Mucosa of gallbladder (tissue), 1 donor: ENCODE measurements around the gene SLC12A5. TPM values are rescaled to one million over a fixed set of nuclear protein-coding genes. Genes with fewer than 3 reads are reported as not detected.
A peak's percentile ranks its signal among the peaks of the same experiment; 100 is the strongest.

Source experiments
- DNase-seq: peaks from one replicate; pipeline ENCODE4 v3.0.0-alpha.2; 2020; ENCODE audit warnings: low spot score
- total RNA-seq: library from RNA; stranded (reverse); gene quantifications from one replicate; pipeline ENCODE4 v1.2.1, GENCODE V29; 2021
- donor health status: DM: no; HTN: no; CAD: no.

SLC12A5 gene
- total RNA-seq, 1 donor from 2014 or later: 0.32 TPM

- DNase-seq: no peak
These were observed 25.6 kb downstream of the SLC12A5 start for GRCh38 chr20:46054606-46055005.

DNA sequence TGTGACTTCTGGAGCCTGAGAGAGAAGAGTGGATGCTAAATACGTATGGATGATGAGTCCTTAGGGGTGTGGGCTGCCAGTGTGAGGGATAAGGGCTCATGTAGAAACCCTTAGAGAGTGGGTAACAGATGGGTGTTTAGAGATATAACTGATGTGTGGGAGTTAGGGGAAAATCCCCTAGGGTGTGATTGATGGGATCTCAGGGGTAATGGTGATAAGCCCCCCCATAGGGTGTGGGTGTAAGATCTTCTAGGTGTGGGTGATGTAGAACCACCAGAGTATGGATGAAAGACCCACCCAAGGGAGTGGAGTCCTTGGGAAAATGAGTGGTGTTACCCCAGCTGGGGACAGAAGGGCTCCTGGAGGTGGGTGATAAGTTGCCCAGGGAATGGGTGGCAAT is 26.3 kb downstream of the SLC12A5 start:
- no peak for DNase-seq

- no peak for DNase-seq
These were observed 27.2 kb downstream of the SLC12A5 start for GRCh38 chr20:46056027-46056833.

GRCh38 chr20:46056970-46057855 is 28.2 kb downstream of the SLC12A5 start:
- DNase-seq: peak; percentile 50

- peak; percentile 20 for DNase-seq
These were observed 29.0 kb downstream of the SLC12A5 start for GRCh38 chr20:46057856-46058598.

DNA sequence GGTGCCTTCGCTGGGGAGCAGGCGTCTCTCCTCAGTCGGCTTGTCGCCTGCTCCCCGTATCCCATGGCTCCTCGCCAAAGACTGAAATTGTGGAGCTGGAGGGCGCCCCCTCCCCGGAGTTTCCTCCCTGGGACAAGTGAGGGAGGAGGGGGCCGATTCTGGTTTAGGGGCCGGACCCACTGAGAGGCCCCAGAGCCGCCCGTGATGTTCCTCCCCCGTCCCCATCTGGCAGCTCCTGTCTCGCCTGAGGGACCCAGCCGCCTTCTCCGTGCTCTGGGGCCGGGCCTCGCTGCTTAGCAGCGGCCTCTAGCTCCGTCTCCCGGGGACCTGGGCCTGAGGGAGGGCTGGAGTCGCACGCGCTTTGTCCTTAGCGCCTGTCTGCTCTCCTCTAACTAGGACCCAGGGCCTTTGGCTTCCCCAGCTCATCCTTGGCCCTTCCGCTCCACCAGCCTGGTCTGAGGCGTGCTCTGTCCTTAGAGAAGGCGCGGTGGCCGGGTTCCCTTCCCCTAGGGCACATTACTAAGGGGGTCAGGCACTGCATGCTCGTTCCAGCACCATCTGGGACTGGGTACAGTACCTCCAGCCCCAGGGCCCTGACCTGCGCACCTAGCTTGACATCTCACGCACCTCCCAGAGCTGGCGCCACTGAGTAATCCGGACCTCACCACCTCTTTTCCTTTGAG is 29.7 kb downstream of the SLC12A5 start:
- no peak for DNase-seq

- DNase-seq: no peak
These were observed 31.4 kb downstream of the SLC12A5 start for GRCh38 chr20:46060301-46060881.

DNA sequence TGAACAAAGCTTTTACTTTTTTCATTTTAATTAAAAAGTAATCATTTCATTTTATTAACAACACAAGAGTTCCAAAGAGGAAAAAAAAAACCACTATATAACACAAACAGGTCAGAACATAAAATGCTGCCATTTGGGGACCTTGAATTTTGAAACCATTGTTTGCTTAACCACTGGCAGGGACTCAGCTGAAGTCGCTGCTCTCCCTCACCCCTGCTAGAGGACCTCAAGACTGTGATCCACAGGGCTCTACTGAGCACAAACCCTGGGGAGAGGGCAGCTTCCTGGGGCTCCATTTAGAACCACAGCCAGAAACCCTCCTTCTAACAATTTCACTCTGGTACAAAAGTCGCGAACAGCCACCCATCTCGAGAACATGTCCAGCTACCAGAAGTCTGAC is 32.0 kb downstream of the SLC12A5 start:
- no peak for DNase-seq

DNA sequence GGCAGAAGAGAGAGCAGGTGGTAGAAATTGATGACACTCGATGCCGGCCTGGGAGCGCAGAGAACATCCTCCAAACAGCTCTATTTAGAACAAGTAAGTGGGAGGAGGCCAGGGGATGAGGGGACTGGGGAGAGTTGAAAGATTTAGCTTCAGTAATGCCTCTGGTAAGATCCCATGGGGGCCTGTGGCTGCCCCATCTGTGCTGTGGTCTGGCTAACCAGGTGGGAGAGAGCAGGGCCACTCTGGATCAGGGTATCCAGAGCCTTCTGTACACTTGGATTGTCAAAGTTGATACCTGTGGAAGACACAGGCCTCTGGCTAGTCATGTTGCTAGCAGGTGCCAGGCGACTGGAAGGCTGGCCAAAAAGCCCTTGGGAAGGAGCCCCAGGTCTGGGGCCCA is 33.1 kb downstream of the SLC12A5 start:
- no peak for DNase-seq

DNA sequence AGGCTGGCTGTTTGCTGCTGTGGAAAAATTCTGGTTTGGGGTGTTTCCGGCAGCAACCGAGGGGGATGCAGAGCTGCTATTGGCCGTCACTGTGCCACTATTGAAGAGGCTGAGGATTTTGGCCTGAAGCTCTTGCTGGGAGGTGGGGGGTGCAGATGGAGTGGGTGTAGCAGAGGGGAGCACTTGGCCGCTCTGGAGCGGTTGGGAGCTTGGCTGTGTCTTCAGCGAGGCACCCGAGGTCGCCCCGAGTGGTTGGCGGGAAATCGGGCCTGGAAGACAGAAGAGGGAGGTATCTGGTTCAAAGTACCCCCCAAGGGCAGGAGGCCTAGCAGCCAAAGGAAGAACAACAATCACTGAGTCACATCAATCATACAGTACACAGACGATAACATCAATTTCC is 33.6 kb downstream of the SLC12A5 start:
- DNase-seq: no peak

- DNase-seq: no peak
These were observed 34.1 kb downstream of the SLC12A5 start for GRCh38 chr20:46063151-46063550.

DNA sequence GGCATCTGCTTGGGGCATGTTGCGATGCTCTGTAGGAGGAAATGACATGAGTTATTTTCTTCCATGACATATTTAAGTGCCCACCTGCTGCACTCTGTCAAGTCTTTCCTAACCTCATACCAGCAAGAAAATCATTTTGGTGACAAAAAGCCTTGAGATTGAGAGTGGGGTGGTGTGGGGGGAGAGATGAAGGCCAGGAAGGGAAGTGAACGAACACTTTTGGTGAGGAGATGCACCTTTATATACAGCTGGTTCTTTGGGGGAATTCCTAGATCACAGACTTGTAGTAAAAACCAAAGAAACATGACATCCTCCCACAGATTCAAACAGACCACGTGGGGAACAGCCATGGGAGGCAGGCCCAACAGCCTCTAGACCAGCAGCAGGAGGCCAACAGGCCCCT is 34.6 kb downstream of the SLC12A5 start:
- no peak for DNase-seq

GRCh38 chr20:46065006-46065405 is 36.0 kb downstream of the SLC12A5 start:
- no peak for DNase-seq

DNA sequence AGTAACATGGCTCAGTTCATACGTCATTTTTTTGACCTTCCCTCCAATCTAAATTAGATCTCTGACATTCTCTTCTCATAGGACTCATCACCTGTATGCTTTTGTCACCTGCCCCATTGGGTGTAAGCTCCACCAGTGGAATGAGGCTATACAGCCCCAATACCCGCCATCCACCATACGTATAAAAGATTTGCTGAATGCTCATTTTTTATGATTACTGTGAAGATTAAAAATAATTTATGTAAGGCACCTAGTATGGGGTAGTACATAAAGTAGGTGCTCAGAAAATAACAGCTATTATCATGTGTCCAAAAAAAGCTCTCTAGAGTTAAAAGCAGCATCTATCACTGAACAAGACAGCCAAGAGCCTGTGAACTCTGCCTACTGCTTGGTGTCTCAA is 36.7 kb downstream of the SLC12A5 start:
- no peak for DNase-seq

DNA sequence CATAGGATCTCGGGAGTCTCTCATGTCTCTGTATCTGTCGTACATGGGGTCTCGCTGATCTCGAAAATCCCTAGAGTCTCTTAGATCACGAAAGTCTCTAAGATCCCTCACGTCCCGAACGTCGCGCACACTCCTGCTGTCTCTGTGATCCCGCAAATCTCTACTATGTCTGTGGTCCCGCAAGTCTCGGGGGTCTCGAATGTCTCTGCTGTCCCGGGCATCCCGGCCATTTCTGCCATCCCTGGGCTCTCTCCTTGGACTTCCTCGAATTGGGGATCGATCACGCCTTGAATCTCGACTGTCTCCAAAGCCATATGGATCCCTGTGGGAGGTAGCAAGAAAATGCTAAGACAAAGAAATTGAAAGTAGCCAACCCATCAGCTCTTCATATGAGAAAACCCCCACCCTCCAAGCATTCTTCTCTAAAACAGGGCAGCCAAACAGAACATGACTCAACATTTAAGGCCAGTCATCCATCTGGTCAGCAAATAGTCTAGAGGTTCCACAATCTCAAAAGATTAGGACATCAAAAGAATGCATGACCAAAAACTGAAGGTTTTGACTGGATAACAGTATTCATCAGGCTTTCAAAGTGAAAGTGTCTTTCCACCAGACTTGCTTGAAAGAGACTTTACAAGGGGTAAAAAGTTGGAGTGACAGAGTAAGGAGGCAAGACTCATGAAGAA is 41.3 kb downstream of the SLC12A5 start:
- no peak for DNase-seq

DNA sequence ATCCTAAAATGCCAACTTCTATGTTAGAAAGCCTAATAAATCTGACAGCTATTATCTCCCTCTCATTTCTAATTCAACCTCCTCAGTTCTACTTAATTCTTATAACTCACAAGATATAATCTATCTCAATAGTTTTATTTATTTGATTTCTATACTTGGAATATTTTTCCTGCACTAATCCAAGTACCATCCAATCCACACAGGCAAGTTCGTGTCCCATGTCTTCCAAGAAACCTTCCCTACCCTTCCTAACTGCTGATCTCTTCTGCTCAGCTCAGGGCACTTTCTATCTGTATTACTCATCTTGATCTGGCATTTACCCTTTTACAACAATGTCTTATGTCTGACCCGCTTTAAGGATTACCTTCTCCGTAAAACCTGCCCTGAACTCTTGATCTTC is 42.6 kb downstream of the SLC12A5 start:
- DNase-seq: no peak

- no peak for DNase-seq
These were observed 44.0 kb downstream of the SLC12A5 start for GRCh38 chr20:46073024-46073423.

DNA sequence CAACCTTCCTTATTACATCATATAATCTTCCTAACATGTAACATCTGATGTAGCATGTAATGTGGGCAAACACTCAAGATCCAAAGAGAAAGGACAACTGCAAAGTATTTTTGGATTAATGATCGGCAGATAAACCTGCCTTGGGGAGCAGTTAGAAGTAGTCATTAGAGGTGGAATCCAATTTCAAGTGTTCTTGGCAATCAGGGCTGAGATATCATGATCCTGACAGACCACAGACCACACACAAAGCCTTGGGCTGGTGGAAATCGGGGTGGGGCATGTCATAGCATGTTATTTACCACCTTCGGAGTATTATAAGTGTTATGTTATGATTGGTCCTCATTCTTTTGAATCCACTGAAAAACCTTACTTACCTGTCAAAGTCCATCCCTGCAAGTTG is 44.4 kb downstream of the SLC12A5 start:
- DNase-seq: no peak

- no peak for DNase-seq
These were observed 45.0 kb downstream of the SLC12A5 start for GRCh38 chr20:46074006-46074405.

DNA sequence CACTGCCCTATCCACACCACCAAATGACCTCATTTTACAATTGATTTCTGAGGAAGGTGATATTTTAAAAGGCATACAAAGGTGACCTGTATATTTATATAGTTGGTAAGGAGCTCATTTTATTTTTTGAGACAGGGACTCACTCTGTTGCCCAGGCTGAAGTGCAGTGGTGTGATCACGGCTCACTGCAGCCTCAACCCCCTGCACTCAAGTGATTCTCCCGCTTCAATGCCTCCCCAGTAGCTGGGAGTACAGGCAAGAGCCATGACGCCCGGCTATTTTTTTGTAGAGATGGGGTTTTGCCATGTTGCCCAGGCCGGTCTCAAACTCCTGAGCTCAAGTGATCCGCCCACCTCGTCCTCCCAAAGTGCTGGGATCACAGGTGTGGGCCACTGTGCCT is 47.8 kb downstream of the SLC12A5 start:
- DNase-seq: no peak
